ENCODE results near the gene PDXDC1. TPM values are rescaled to one million over a fixed set of nuclear protein-coding genes. Genes with fewer than 3 reads are reported as not detected.
"Not testable (repeated sequence)": the region's sequence is repeated elsewhere in the genome, so short reads cannot be mapped to it uniquely, and the experiment has no call there.

PDXDC1 gene
- total RNA-seq, 1 donor from 2014 or later, result 120 TPM

- H3K27ac Mint-ChIP-seq (ENCODE audit: unreplicated experiment); DNase-seq (ENCODE audit: low spot score); H3K4me3 Mint-ChIP-seq (ENCODE audit: unreplicated experiment); H3K27me3 Mint-ChIP-seq (ENCODE audit: low read depth); H3K4me1 Mint-ChIP-seq (ENCODE audit: low read depth); H3K9me3 Mint-ChIP-seq (ENCODE audit: low read depth): not testable (repeated sequence)
- H3K36me3 Mint-ChIP-seq (ENCODE audit: low read depth), result peaks cover 31% of the 10 kb centered on the region
Measured at GRCh38 chr16:15005357-15006132, 30.7 kb downstream of the PDXDC1 start.

- H3K36me3 Mint-ChIP-seq (ENCODE audit: low read depth), result peaks cover 36% of the 10 kb centered on the region
- not testable (repeated sequence) for DNase-seq (ENCODE audit: low spot score); H3K4me1 Mint-ChIP-seq (ENCODE audit: low read depth); H3K4me3 Mint-ChIP-seq (ENCODE audit: unreplicated experiment); H3K27me3 Mint-ChIP-seq (ENCODE audit: low read depth); H3K9me3 Mint-ChIP-seq (ENCODE audit: low read depth); H3K27ac Mint-ChIP-seq (ENCODE audit: unreplicated experiment)
Measured at GRCh38 chr16:15008647-15009046, 33.8 kb downstream of the PDXDC1 start.

DNA sequence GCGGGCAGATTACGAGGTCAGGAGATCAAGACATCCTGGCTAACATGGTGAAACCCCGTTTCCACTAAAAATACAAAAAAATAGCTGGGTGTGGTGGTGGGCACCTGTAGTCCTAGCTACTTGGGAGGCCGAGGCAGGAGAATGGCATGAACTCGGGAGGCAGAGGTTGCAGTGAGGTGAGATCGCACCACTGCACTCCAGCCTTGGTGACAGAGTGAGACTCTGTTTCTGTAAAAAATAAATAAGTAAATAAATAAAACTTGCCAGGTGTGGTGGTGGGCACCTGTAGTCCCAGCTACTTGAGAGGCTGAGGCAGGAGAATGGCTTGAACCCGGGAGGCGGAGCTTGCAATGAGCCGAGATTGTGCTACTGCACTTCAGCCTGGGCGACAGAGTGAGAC lies 38.1 kb downstream of the PDXDC1 start:
- DNase-seq (ENCODE audit: low spot score); H3K27me3 Mint-ChIP-seq (ENCODE audit: low read depth); H3K4me3 Mint-ChIP-seq (ENCODE audit: unreplicated experiment); H3K9me3 Mint-ChIP-seq (ENCODE audit: low read depth): not testable (repeated sequence)
- H3K4me1 Mint-ChIP-seq (ENCODE audit: low read depth), result peaks cover 40% of the 10 kb centered on the region
- peaks cover 27% of the 10 kb centered on the region for H3K36me3 Mint-ChIP-seq (ENCODE audit: low read depth)
- H3K27ac Mint-ChIP-seq (ENCODE audit: unreplicated experiment), result peak overlapping the region; percentile 67

DNA sequence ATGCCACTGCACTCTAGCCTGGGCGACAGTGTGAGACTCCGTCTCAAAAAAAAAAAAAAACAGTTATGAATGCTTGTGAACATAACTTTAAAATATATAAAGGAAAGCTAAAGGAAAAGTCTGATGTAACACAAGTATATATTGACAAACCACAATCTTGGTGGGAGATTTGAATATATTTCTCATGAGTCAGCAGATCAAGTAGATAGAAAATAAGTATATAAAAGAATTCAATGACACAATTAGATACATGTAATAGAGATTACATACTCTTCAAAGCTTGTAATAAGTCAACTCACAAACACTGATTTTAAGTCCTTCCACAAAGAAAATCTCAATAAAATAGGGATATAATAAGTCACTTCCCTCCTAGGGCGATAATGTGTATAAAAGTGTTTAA lies 40.8 kb downstream of the PDXDC1 start:
- H3K27me3 Mint-ChIP-seq (ENCODE audit: low read depth); DNase-seq (ENCODE audit: low spot score); H3K9me3 Mint-ChIP-seq (ENCODE audit: low read depth): not testable (repeated sequence)
- peak overlapping the region; percentile 91 for H3K27ac Mint-ChIP-seq (ENCODE audit: unreplicated experiment)
- peaks cover 26% of the 10 kb centered on the region for H3K36me3 Mint-ChIP-seq (ENCODE audit: low read depth)
- H3K4me1 Mint-ChIP-seq (ENCODE audit: low read depth), result peaks cover 43% of the 10 kb centered on the region
- peak overlapping the region; percentile 6 for H3K4me3 Mint-ChIP-seq (ENCODE audit: unreplicated experiment)

GRCh38 chr16:15016354-15016753 lies 41.5 kb downstream of the PDXDC1 start:
- H3K4me3 Mint-ChIP-seq (ENCODE audit: unreplicated experiment); DNase-seq (ENCODE audit: low spot score); H3K9me3 Mint-ChIP-seq (ENCODE audit: low read depth); H3K27me3 Mint-ChIP-seq (ENCODE audit: low read depth): not testable (repeated sequence)
- H3K4me1 Mint-ChIP-seq (ENCODE audit: low read depth), result peaks cover 49% of the 10 kb centered on the region
- H3K27ac Mint-ChIP-seq (ENCODE audit: unreplicated experiment), result peak overlapping the region; percentile 91
- H3K36me3 Mint-ChIP-seq (ENCODE audit: low read depth), result peaks cover 23% of the 10 kb centered on the region

- H3K36me3 Mint-ChIP-seq (ENCODE audit: low read depth), result peaks cover 21% of the 10 kb centered on the region
- peaks cover 55% of the 10 kb centered on the region for H3K4me1 Mint-ChIP-seq (ENCODE audit: low read depth)
- not testable (repeated sequence) for H3K4me3 Mint-ChIP-seq (ENCODE audit: unreplicated experiment); DNase-seq (ENCODE audit: low spot score); H3K27me3 Mint-ChIP-seq (ENCODE audit: low read depth); H3K9me3 Mint-ChIP-seq (ENCODE audit: low read depth)
- peak overlapping the region; percentile 91 for H3K27ac Mint-ChIP-seq (ENCODE audit: unreplicated experiment)
Measured at GRCh38 chr16:15016951-15017580, 42.2 kb downstream of the PDXDC1 start.

GRCh38 chr16:15021429-15021828 lies 46.6 kb downstream of the PDXDC1 start:
- peak overlapping the region; percentile 1 for H3K27ac Mint-ChIP-seq (ENCODE audit: unreplicated experiment)
- peaks cover 50% of the 10 kb centered on the region for H3K36me3 Mint-ChIP-seq (ENCODE audit: low read depth)
- H3K9me3 Mint-ChIP-seq (ENCODE audit: low read depth); DNase-seq (ENCODE audit: low spot score); H3K27me3 Mint-ChIP-seq (ENCODE audit: low read depth); H3K4me3 Mint-ChIP-seq (ENCODE audit: unreplicated experiment): not testable (repeated sequence)
- peaks cover 48% of the 10 kb centered on the region for H3K4me1 Mint-ChIP-seq (ENCODE audit: low read depth)

GRCh38 chr16:15022194-15022593 lies 47.4 kb downstream of the PDXDC1 start:
- not testable (repeated sequence) for DNase-seq (ENCODE audit: low spot score); H3K27me3 Mint-ChIP-seq (ENCODE audit: low read depth); H3K4me3 Mint-ChIP-seq (ENCODE audit: unreplicated experiment); H3K9me3 Mint-ChIP-seq (ENCODE audit: low read depth)
- Mint-ChIP-seq H3K4me1 (ENCODE audit: low read depth) (peaks cover 41% of the 10 kb centered on the region), H3K36me3 (ENCODE audit: low read depth) (peaks cover 45% of the 10 kb centered on the region), H3K27ac (ENCODE audit: unreplicated experiment) (peak overlapping the region; percentile 18)
- TF ChIP-seq CTCF (IDR thresholded peaks at IDR 0.05), result peak; percentile 71

- H3K4me1 Mint-ChIP-seq (ENCODE audit: low read depth), result peaks cover 47% of the 10 kb centered on the region
- not testable (repeated sequence) for DNase-seq (ENCODE audit: low spot score); H3K4me3 Mint-ChIP-seq (ENCODE audit: unreplicated experiment); H3K27me3 Mint-ChIP-seq (ENCODE audit: low read depth); H3K9me3 Mint-ChIP-seq (ENCODE audit: low read depth)
- H3K36me3 Mint-ChIP-seq (ENCODE audit: low read depth), result peaks cover 53% of the 10 kb centered on the region
- H3K27ac Mint-ChIP-seq (ENCODE audit: unreplicated experiment), result peak overlapping the region; percentile 86
Measured at GRCh38 chr16:15023381-15024077, 48.7 kb downstream of the PDXDC1 start.

- H3K36me3 Mint-ChIP-seq (ENCODE audit: low read depth), result peaks cover 48% of the 10 kb centered on the region
- peak overlapping the region; percentile 84 for H3K27ac Mint-ChIP-seq (ENCODE audit: unreplicated experiment)
- not testable (repeated sequence) for H3K9me3 Mint-ChIP-seq (ENCODE audit: low read depth); DNase-seq (ENCODE audit: low spot score); H3K4me3 Mint-ChIP-seq (ENCODE audit: unreplicated experiment); H3K27me3 Mint-ChIP-seq (ENCODE audit: low read depth)
- H3K4me1 Mint-ChIP-seq (ENCODE audit: low read depth), result peaks cover 48% of the 10 kb centered on the region
Measured at GRCh38 chr16:15024858-15025199, 50.0 kb downstream of the PDXDC1 start.

GRCh38 chr16:15025234-15025951 lies 50.6 kb downstream of the PDXDC1 start:
- H3K4me1 Mint-ChIP-seq (ENCODE audit: low read depth), result peaks cover 48% of the 10 kb centered on the region
- peak overlapping the region; percentile 84 for H3K27ac Mint-ChIP-seq (ENCODE audit: unreplicated experiment)
- DNase-seq (ENCODE audit: low spot score); H3K4me3 Mint-ChIP-seq (ENCODE audit: unreplicated experiment); H3K27me3 Mint-ChIP-seq (ENCODE audit: low read depth); H3K9me3 Mint-ChIP-seq (ENCODE audit: low read depth): not testable (repeated sequence)
- peaks cover 48% of the 10 kb centered on the region for H3K36me3 Mint-ChIP-seq (ENCODE audit: low read depth)

Data from chondrocyte (in vitro differentiated cells).